ENCODE results near the gene GTF2F1.
"Not testable (repeated sequence)": the region's sequence is repeated elsewhere in the genome, so short reads cannot be mapped to it uniquely, and the experiment has no call there.

GTF2F1 gene

GRCh38 chr19:6409346-6409745 is 16.4 kb upstream of the GTF2F1 start:
- H3K9me3 ChIP-seq, result no peaks in the 10 kb centered on the region
- no peak overlapping the region for H3K4me3 ChIP-seq
- no peaks in the 10 kb centered on the region for H3K4me1 ChIP-seq
- H3K27me3 ChIP-seq, result no peaks in the 10 kb centered on the region
- no peak overlapping the region for H3K27ac ChIP-seq
- no peak for TF ChIP-seq CTCF (IDR thresholded peaks at IDR 0.05)
- no peak for DNase-seq
- peaks cover 4 to 12% (median 6%) of the 10 kb centered on the region in 3 donors for H3K36me3 ChIP-seq
- intact Hi-C loops (cut with DNase I; ENCODE audit: low total_unique reads), result no loop called here

GRCh38 chr19:6406401-6406800 is 13.4 kb upstream of the GTF2F1 start:
- no peak for TF ChIP-seq CTCF (IDR thresholded peaks at IDR 0.05)
- Histone ChIP-seq H3K4me1 (no peaks in the 10 kb centered on the region), H3K36me3 (no peaks in the 10 kb centered on the region), H3K9me3 (no peaks in the 10 kb centered on the region), H3K27ac (no peak overlapping the region), H3K4me3 (no peak overlapping the region), H3K27me3 (no peaks in the 10 kb centered on the region)
- intact Hi-C loops (cut with DNase I; ENCODE audit: low total_unique reads), result no loop called here
- DNase-seq, result no peak

DNA sequence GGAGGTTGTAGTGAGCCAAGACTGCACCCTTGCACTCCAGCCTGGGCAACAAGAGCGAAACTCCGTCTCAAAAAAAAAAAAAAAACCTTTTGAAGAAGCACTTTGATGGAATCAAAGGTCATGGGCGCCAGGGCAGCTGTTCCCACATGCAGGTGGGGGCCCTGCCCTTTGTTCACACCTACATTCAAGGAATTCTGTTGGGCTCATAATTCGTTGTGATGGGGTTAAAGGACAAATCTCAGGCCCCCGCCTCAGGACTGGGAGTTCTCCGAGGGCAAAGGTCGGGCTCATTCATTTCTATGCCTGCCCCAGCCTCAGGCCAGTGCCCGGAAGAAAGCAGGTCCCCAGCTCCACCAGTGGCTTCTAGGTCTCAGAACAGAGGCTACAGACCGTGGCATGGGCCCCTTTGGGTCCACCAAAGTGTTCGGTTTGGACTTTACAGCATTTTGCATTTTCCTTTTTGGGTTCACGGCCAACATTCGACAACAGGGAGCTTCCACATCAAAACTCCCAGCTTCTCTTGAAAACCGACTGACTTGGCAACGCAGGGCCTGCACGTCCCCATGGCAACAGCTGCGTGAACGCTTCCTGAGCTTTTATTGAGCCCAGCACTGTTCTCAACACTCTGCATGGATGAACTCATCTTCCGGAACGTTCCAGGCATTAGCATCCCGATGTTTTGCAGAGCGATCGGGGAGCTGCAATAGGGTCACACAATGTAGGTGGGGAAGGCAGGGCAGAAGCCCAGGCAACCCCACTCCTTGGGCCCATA is 10.1 kb upstream of the GTF2F1 start:
- no peak overlapping the region for H3K4me3 ChIP-seq

DNA sequence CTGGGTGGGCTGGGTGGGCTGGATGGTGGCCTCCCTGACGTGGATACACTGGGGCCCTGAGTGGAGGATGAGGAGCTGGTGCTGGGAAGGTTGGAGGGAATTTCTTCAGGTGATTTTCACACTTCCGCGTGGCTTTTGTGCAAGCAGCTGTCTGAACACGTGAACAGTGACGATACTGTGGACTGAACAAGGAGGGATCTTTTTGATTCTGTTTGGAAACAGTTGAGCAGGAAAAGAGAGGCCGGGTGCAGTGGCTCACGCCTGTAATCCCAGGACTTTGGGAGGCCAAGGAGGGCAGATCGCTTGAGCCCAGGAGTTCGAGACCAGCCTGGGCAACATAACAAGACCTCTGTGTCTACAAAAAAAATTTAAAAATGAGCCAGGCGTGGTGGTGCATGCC is 9.1 kb upstream of the GTF2F1 start:
- Histone ChIP-seq H3K27ac (no peak overlapping the region), H3K36me3 (no peaks in the 10 kb centered on the region), H3K9me3 (no peaks in the 10 kb centered on the region), H3K4me3 (no peak overlapping the region), H3K4me1 (no peaks in the 10 kb centered on the region), H3K27me3 (no peaks in the 10 kb centered on the region)
- no peak for DNase-seq
- TF ChIP-seq CTCF (IDR thresholded peaks at IDR 0.05), result no peak
- intact Hi-C loops (cut with DNase I; ENCODE audit: low total_unique reads), result no loop called here

More for the DNA sequence above, 10.1 kb upstream of the GTF2F1 start:
- Histone ChIP-seq H3K4me1 (no peaks in the 10 kb centered on the region), H3K36me3 (no peaks in the 10 kb centered on the region), H3K9me3 (no peaks in the 10 kb centered on the region), H3K27me3 (no peaks in the 10 kb centered on the region), H3K27ac (no peak overlapping the region)
- TF ChIP-seq CTCF (IDR thresholded peaks at IDR 0.05), result no peak
- intact Hi-C loops (cut with DNase I; ENCODE audit: low total_unique reads), result no loop called here
- no peak for DNase-seq

DNA sequence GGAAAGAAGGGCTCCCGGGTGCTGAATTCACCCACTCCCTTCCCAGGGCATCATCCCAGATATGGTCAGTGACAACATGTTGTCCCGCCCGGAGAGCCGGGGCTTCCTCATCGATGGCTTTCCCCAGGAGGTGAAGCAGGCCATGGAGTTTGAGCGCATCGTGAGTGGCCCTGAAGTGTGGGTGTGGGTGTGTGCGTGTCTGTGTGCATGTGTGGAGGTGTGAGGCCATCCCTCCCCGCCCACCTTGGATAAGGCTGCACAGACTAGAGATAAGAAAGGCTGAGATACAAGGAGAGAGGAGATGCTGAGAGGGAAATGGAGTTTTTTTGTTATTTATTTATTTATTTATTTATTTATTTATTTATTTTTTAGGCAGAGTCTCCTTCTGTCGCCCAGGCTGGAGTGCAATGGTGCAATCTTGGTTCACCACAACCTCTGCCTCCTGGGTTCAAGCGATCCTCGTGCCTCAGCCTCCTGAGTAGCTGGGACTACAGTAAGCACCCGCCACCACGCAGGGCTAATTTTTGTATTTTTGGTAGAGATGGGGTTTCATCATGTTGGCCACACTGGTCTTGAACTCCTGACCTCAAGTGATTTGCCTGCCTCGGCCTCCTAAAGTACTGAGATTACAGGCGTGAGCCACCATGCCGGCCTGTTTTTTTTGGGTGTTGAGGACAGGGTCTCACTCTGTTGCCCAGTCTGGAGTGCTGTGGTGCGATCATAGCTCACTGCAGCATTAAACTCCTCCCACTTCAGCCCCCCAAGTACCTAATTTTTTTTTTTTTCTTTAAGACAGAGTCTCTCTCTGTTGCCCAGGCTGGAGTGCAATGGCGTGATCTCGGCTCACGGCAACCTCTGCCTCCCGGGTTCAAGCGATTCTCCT is 7.3 kb upstream of the GTF2F1 start:
- DNase-seq; H3K36me3 ChIP-seq; H3K27ac ChIP-seq; H3K9me3 ChIP-seq; H3K4me1 ChIP-seq; intact Hi-C loops (cut with DNase I; ENCODE audit: low total_unique reads); H3K4me3 ChIP-seq; H3K27me3 ChIP-seq: not testable (repeated sequence)

DNA sequence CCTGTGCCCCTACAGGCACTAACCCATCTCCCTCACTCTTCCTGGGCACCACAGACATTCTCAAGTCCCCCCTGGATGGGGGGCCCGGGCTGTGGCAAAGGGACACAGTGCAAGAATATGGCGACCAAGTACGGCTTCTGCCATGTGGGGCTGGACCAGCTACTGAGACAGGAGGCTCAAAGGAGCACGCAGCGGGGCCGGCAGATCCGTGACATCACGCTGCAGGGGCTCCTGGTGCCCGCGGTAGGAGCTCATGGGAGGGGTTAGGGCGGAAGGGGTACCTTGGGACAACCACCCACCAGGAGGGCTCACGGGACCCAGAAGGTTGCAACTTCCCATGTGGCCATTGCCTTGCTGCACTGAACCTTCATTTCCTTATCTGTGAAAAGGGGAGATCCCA is 3.3 kb upstream of the GTF2F1 start:
- Histone ChIP-seq H3K9me3 (no peaks in the 10 kb centered on the region), H3K27me3 (no peaks in the 10 kb centered on the region), H3K36me3 (peaks cover 0 to 5% (median 0%) of the 10 kb centered on the region in 3 donors), H3K4me3 (no peak overlapping the region), H3K27ac (no peak overlapping the region), H3K4me1 (peaks cover 0 to 18% (median 14%) of the 10 kb centered on the region in 4 donors)
- DNase-seq, result no peak
- no peak for TF ChIP-seq CTCF (IDR thresholded peaks at IDR 0.05)
- intact Hi-C loops (cut with DNase I; ENCODE audit: low total_unique reads), result no loop called here

Measured in tibial artery (tissue), 4 donors.